Upper lobe of left lung (tissue), 4 donors: ENCODE data around the gene SH3RF1.

Experiments
- POLR2A ChIP-seq, 4 donors: fragments of 450-650 bp; IDR thresholded peaks; one replicate each; pipeline ENCODE4 v1.5.1; 2016 to 2017; ENCODE audit warnings: antibody characterized with exemption in 4 of 4, mild to moderate bottlenecking in 2 of 4
- TF ChIP-seq, protein P1 (sequence below), 6 experiments: fragments of 450-650 bp in 4 of 6; fragments of 200-600 bp in 2 of 6; sonication (generic) in 2 of 6; IDR thresholded peaks; one replicate each; pipeline ENCODE4 v1.5.1; 2016 to 2019; ENCODE audit warnings: antibody characterized with exemption in 6 of 6

DNA sequence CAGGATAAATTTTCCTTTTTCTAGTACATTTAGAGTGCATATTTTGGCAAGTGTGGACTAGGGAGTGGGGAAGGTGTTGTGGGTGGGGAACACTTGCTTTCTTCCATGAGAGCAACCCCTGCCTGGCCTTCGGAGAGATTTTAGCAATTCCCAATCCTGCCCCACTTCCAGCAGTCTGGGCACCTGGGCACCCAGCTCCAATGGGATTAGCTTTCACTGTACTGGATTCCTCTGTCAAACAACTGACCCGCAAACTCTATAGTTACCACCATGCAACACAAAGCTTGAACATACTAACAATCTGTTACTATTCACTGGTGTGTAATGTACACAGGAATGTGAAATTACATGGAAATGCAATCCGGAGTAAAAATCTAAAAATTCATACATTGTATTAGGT lies 50.3 kb downstream of the SH3RF1 start:
- TF ChIP-seq, protein P1, sequence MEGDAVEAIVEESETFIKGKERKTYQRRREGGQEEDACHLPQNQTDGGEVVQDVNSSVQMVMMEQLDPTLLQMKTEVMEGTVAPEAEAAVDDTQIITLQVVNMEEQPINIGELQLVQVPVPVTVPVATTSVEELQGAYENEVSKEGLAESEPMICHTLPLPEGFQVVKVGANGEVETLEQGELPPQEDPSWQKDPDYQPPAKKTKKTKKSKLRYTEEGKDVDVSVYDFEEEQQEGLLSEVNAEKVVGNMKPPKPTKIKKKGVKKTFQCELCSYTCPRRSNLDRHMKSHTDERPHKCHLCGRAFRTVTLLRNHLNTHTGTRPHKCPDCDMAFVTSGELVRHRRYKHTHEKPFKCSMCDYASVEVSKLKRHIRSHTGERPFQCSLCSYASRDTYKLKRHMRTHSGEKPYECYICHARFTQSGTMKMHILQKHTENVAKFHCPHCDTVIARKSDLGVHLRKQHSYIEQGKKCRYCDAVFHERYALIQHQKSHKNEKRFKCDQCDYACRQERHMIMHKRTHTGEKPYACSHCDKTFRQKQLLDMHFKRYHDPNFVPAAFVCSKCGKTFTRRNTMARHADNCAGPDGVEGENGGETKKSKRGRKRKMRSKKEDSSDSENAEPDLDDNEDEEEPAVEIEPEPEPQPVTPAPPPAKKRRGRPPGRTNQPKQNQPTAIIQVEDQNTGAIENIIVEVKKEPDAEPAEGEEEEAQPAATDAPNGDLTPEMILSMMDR (IDR thresholded peaks at IDR 0.05), result no peak
- no peak for TF ChIP-seq POLR2A (IDR thresholded peaks at IDR 0.05)
